Activated CD8-positive, alpha-beta T cell treated with anti-CD3 and anti-CD28 coated beads for 36 hours (primary cell): ENCODE measurements around the gene STAB1. TPM values are rescaled to one million over a fixed set of nuclear protein-coding genes. Genes with fewer than 3 reads are reported as not detected.

Experiments used
- ATAC-seq: fragments of 200-7000 bp; cut with Tn5 transposase; one replicate; pipeline ENCODE4 v1.10.0; 2021; ENCODE audit warnings: mild to moderate bottlenecking, moderate library complexity
- CTCF ChIA-PET: fragments of 350-600 bp; sonication (Branson Sonifier 250); formaldehyde crosslinking; loops from one replicate; lab custom pipeline; 2021; ENCODE audit warnings: antibody characterized with exemption; lab: Charles Lee
- POLR2A ChIA-PET: fragments of 350-600 bp; sonication (Branson Sonifier 250); formaldehyde crosslinking; loops from one replicate; lab custom pipeline; 2021; ENCODE audit warnings: antibody characterized with exemption; lab: Charles Lee
- DNase-seq: peaks from one replicate; pipeline ENCODE4 v3.0.0-alpha.2; 2020
- H3K27ac Mint-ChIP-seq: one replicate; pipeline ENCODE4 v1.8.0; 2021; ENCODE audit warnings: mild to moderate bottlenecking, mixed read lengths
- H3K27me3 Mint-ChIP-seq: one replicate; pipeline ENCODE4 v1.8.0; 2021; ENCODE audit warnings: mixed read lengths
- H3K36me3 Mint-ChIP-seq: one replicate; pipeline ENCODE4 v1.8.0; 2021; ENCODE audit warnings: low read depth, mixed read lengths
- H3K4me1 Mint-ChIP-seq: one replicate; pipeline ENCODE4 v1.8.0; 2021; ENCODE audit warnings: low read depth, mixed read lengths
- H3K4me3 Mint-ChIP-seq: one replicate; pipeline ENCODE4 v1.8.0; 2021; ENCODE audit warnings: mild to moderate bottlenecking, moderate library complexity, mixed read lengths
- H3K9me3 Mint-ChIP-seq: one replicate; pipeline ENCODE4 v1.8.0; 2021; ENCODE audit warnings: mixed read lengths
- CTCF ChIP-seq: fragments of 200-600 bp; IDR thresholded peaks from one replicate; pipeline ENCODE4 v1.8.0; 2022; ENCODE audit warnings: antibody characterized with exemption, mild to moderate bottlenecking
- intact Hi-C: fragments of 100-400 bp; cut with micrococcal nuclease; formaldehyde crosslinking; loops from one replicate; pipeline ENCODE4 v1.10.0; 2022
- total RNA-seq, 2 experiments: library from RNA; stranded (reverse); gene quantifications; one replicate each; pipeline ENCODE4 v1.2.3, GENCODE V29; 2021

STAB1 gene
- total RNA-seq, 2 experiments from 2014 or later, result 0.09 to 0.20 TPM

GRCh38 chr3:52484680-52485461, 10.3 kb upstream of the STAB1 start:
- TF ChIP-seq CTCF, result no peak
- H3K4me1 Mint-ChIP-seq, result no peaks in the 10 kb centered on the region
- ChIA-PET POLR2A (no interaction called here), CTCF (no interaction called here)
- H3K27me3 Mint-ChIP-seq, result no peaks in the 10 kb centered on the region
- peaks cover 6% of the 10 kb centered on the region for H3K36me3 Mint-ChIP-seq
- peak overlapping the region; percentile 19 for H3K27ac Mint-ChIP-seq
- no peak for ATAC-seq
- DNase-seq, result no peak
- intact Hi-C loops, result no loop called here
- H3K9me3 Mint-ChIP-seq, result no peaks in the 10 kb centered on the region
- H3K4me3 Mint-ChIP-seq, result no peak overlapping the region

GRCh38 chr3:52487050-52487787, 7.9 kb upstream of the STAB1 start:
- POLR2A ChIA-PET, result no interaction called here
- H3K36me3 Mint-ChIP-seq, result peaks cover 11% of the 10 kb centered on the region
- no peaks in the 10 kb centered on the region for H3K4me1 Mint-ChIP-seq
- no peaks in the 10 kb centered on the region for H3K9me3 Mint-ChIP-seq
- H3K4me3 Mint-ChIP-seq, result no peak overlapping the region
- ATAC-seq (no peak), DNase-seq (no peak)
- CTCF ChIA-PET, result no interaction called here
- intact Hi-C loops, result no loop called here
- TF ChIP-seq CTCF, result no peak
- H3K27ac Mint-ChIP-seq, result no peak overlapping the region
- no peaks in the 10 kb centered on the region for H3K27me3 Mint-ChIP-seq

- peaks cover 14% of the 10 kb centered on the region for H3K36me3 Mint-ChIP-seq
- DNase-seq (no peak), ATAC-seq (no peak)
- no peak overlapping the region for H3K4me3 Mint-ChIP-seq
- H3K9me3 Mint-ChIP-seq, result no peaks in the 10 kb centered on the region
- H3K27me3 Mint-ChIP-seq, result no peaks in the 10 kb centered on the region
- POLR2A ChIA-PET, result interaction anchor here (1.6 kb wide), 1 partner anchor 11 kb away, joined by 3 read pairs; no protein-coding TSS in a partner anchor
- CTCF ChIA-PET, result no interaction called here
- no peak for TF ChIP-seq CTCF
- no peak overlapping the region for H3K27ac Mint-ChIP-seq
- intact Hi-C loops, result no loop called here
- H3K4me1 Mint-ChIP-seq, result no peaks in the 10 kb centered on the region
These were observed 7.1 kb upstream of the STAB1 start for GRCh38 chr3:52487788-52488691.

DNA sequence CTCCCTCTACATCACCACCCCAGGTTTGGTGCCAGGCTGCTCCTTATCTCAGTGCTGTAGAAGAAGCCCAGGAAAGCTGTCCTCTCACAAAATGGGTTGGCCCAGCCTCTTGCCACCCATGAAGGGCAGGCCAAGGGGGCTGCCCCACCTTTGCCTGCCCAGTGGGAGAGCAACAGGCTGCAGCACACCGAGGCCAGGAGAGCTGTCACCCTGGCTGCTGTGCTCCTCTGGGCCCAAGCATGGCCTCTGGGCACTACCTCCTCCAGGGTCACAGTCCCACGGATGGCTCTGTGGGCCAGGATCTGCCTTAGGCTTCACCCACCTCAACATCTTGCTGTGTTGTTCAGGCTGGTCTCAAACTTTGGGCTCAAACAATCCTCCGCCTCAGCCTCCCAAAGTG, 6.4 kb upstream of the STAB1 start:
- no peak for TF ChIP-seq CTCF
- CTCF ChIA-PET, result no interaction called here
- H3K36me3 Mint-ChIP-seq, result peaks cover 14% of the 10 kb centered on the region
- no peaks in the 10 kb centered on the region for H3K27me3 Mint-ChIP-seq
- DNase-seq (no peak), ATAC-seq (no peak)
- intact Hi-C loops, result no loop called here
- no peak overlapping the region for H3K27ac Mint-ChIP-seq
- no peak overlapping the region for H3K4me3 Mint-ChIP-seq
- no peaks in the 10 kb centered on the region for H3K4me1 Mint-ChIP-seq
- H3K9me3 Mint-ChIP-seq, result no peaks in the 10 kb centered on the region
- POLR2A ChIA-PET, result interaction anchor here (0.6 to 1.6 kb wide), 3 partner anchors 10 to 201 kb away, joined by 3 read pairs; partner anchors contain the start of gene GLYCTK
